Activated CD8-positive, alpha-beta memory T cell treated with anti-CD3 and anti-CD28 coated beads, Interleukin-2, amount 50 U/mL, for 1 hour (primary cell): ENCODE results near the gene AKAP10.
"Not testable (repeated sequence)": the region's sequence is repeated elsewhere in the genome, so short reads cannot be mapped to it uniquely, and the experiment has no call there.

Experiments
- DNase-seq: peaks from one replicate; pipeline ENCODE4 v3.0.0-alpha.2; 2020; ENCODE audit errors: extremely low read depth

Gene AKAP10

GRCh38 chr17:19978805-19979211, 1.2 kb upstream of the AKAP10 start:
- DNase-seq: no peak

GRCh38 chr17:19978209-19978802, 678 bp upstream of the AKAP10 start:
- DNase-seq: no peak

- DNase-seq: no peak
Measured at GRCh38 chr17:19975601-19976000, 2.0 kb downstream of the AKAP10 start.

GRCh38 chr17:19973156-19973555, 4.5 kb downstream of the AKAP10 start:
- DNase-seq: no peak

GRCh38 chr17:19962954-19963353, 14.7 kb downstream of the AKAP10 start:
- DNase-seq: not testable (repeated sequence)

- no peak for DNase-seq
Measured at GRCh38 chr17:19958023-19958422, 19.6 kb downstream of the AKAP10 start.

- DNase-seq: no peak
Measured at GRCh38 chr17:19955099-19955498, 22.5 kb downstream of the AKAP10 start.

- DNase-seq: not testable (repeated sequence)
Measured at GRCh38 chr17:19951411-19951810, 26.2 kb downstream of the AKAP10 start.

- DNase-seq: not testable (repeated sequence)
Measured at GRCh38 chr17:19950624-19951195, 26.9 kb downstream of the AKAP10 start.

GRCh38 chr17:19948116-19948943, 29.3 kb downstream of the AKAP10 start:
- no peak for DNase-seq

- no peak for DNase-seq
Measured at GRCh38 chr17:19946921-19947320, 30.7 kb downstream of the AKAP10 start.

GRCh38 chr17:19945009-19945626, 32.5 kb downstream of the AKAP10 start:
- no peak for DNase-seq

GRCh38 chr17:19943599-19943998, 34.0 kb downstream of the AKAP10 start:
- DNase-seq: no peak

- no peak for DNase-seq
Measured at GRCh38 chr17:19943026-19943425, 34.6 kb downstream of the AKAP10 start.

- no peak for DNase-seq
Measured at GRCh38 chr17:19940722-19941464, 36.7 kb downstream of the AKAP10 start.

GRCh38 chr17:19939993-19940721, 37.5 kb downstream of the AKAP10 start:
- DNase-seq: no peak

GRCh38 chr17:19938736-19939135, 38.9 kb downstream of the AKAP10 start:
- no peak for DNase-seq

GRCh38 chr17:19937522-19937921, 40.1 kb downstream of the AKAP10 start:
- no peak for DNase-seq

GRCh38 chr17:19935169-19935568, 42.5 kb downstream of the AKAP10 start:
- no peak for DNase-seq

- DNase-seq: no peak
Measured at GRCh38 chr17:19933628-19934027, 44.0 kb downstream of the AKAP10 start.

- DNase-seq: no peak
Measured at GRCh38 chr17:19933221-19933620, 44.4 kb downstream of the AKAP10 start.
